Endodermal cell (in vitro differentiated cells): Measurements from ENCODE around the gene DHX30. TPM values are rescaled to one million over a fixed set of nuclear protein-coding genes. Genes with fewer than 3 reads are reported as not detected.

Experiments
- DNase-seq: peaks from one replicate; pipeline ENCODE4 v3.0.0-alpha.2; 2017
- H3K27ac ChIP-seq: 2 replicates; pipeline ENCODE4 v1.5.1; 2013; ENCODE audit warnings: mild to moderate bottlenecking, low read depth, low read length, moderate library complexity
- H3K27me3 ChIP-seq: 2 replicates; pipeline ENCODE4 v1.6.1; 2013; ENCODE audit warnings: mild to moderate bottlenecking, low read length, moderate library complexity; ENCODE audit not compliant: insufficient read depth, control insufficient read depth, poor library complexity, severe bottlenecking
- H3K36me3 ChIP-seq: 2 replicates; pipeline ENCODE4 v1.7.0; 2013; ENCODE audit warnings: mild to moderate bottlenecking, low read length, moderate library complexity; ENCODE audit not compliant: control insufficient read depth, insufficient read depth
- H3K4me1 ChIP-seq: one replicate; pipeline ENCODE4 v1.7.0; 2013; ENCODE audit warnings: low read length; ENCODE audit not compliant: control insufficient read depth, insufficient read depth
- H3K4me3 ChIP-seq: 2 replicates; pipeline ENCODE4 v1.5.1; 2013; ENCODE audit warnings: mild to moderate bottlenecking, low read length, moderate library complexity
- H3K9ac ChIP-seq: 2 replicates; pipeline ENCODE4 v1.6.1; 2013; ENCODE audit warnings: mild to moderate bottlenecking, low read length, moderate library complexity; ENCODE audit not compliant: poor library complexity, severe bottlenecking; ENCODE audit errors: extremely low read depth
- H3K9me3 ChIP-seq: 2 replicates; pipeline ENCODE4 v1.6.1; 2013; ENCODE audit warnings: mild to moderate bottlenecking, low read length, moderate library complexity; ENCODE audit not compliant: control insufficient read depth
- H3K27ac Mint-ChIP-seq: 2 replicates; pipeline ENCODE4 v1.8.0; 2020; ENCODE audit warnings: mixed read lengths
- H3K27me3 Mint-ChIP-seq: 2 replicates; pipeline ENCODE4 v1.8.0; 2021; ENCODE audit warnings: mild to moderate bottlenecking, mixed read lengths; ENCODE audit not compliant: insufficient read depth
- H3K36me3 Mint-ChIP-seq: 2 replicates; pipeline ENCODE4 v1.8.0; 2020; ENCODE audit warnings: low read depth, mixed read lengths
- H3K4me1 Mint-ChIP-seq: 2 replicates; pipeline ENCODE4 v1.8.0; 2020; ENCODE audit warnings: mixed read lengths
- H3K4me3 Mint-ChIP-seq: 2 replicates; pipeline ENCODE4 v1.8.0; 2020; ENCODE audit warnings: mild to moderate bottlenecking, moderate library complexity, mixed read lengths
- H3K9me3 Mint-ChIP-seq: 2 replicates; pipeline ENCODE4 v1.8.0; 2020; ENCODE audit warnings: mild to moderate bottlenecking, mixed read lengths
- WGBS, 2 experiments: methylation state at CpG; one replicate each; pipeline versions ENCODE4 v1.1.5 to v1.1.7; 2013; ENCODE audit warnings: missing lambda C conversion rate in 2 of 2, mixed read lengths in 1 of 2; ENCODE audit not compliant: insufficient coverage in 1 of 2, insufficient read length in 1 of 2; 5-methylcytosine and 5-hydroxymethylcytosine counted together
- total RNA-seq, 2 donors: library from RNA; stranded (reverse); fragmentation: NEBNext Ultra II Directional in 1 of 2; extraction: Animal tissue kit (Norgen Biotek cat#: 25700) in 1 of 2; gene quantifications; 2 replicates in 1 of 2; 3 replicates in 1 of 2; pipeline ENCODE4 v1.2.1, GENCODE V29; 2021
- TF ChIP-seq, protein P1 (sequence below): fragments of 200-600 bp; sonication (generic); conservative IDR thresholded peaks from 2 replicates; pipeline ENCODE4 v1.5.0; 2021; ENCODE audit warnings: antibody characterized with exemption, mild to moderate bottlenecking

Gene DHX30
- total RNA-seq, 2 donors from 2014 or later: 104 to 113 TPM

DNA sequence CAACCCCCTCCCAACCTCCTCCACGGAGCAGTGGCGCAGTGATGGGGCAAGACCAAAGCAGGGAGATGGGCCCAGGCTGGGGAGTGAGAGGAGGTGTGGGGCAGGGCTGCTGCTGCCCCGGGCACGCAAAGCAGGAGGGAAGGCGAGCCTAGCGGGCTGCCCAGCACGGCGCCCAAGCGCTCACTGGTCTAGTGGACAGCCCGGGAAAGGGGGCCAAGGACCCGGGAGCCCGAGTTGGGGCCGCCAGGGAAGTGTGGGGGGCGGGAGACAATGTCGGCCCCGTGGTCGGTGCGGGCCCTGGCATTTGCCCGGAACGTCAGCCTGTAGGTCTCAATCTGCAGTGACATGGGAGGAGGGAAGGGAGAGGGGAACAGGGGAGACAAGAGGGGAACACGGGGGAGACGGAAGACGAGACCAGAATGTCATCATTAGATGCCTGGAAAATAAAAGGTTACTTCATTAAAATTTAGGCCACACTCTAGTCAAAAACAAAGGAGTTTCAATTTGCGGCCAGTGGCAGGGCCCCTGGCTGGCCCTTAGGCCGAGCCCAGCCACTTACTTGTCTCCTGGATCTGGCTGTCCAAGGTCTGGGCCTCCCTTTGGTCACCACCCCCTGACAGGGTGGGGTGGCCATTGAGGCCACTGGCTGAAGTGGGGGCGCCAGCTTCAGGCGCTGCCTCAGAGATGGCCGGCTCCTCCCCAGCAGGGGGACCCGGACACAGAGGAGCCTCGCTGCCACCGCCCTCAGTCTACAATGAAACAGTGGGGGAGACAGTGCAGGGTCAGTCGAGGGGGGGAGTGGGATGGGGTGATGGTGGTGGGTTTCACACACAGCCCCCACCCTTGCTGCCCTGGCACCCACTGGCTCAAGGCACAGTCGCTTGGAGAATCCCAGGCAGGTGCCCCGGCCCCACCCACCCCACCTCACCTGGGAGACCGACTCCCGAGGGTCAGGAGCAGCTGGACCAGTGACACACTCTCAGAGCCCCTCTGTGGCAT lies 50.0 kb downstream of the DHX30 start:
- no peaks in the 10 kb centered on the region for H3K9me3 Mint-ChIP-seq
- H3K27ac Mint-ChIP-seq: no peak overlapping the region
- H3K27me3 Mint-ChIP-seq: no peaks in the 10 kb centered on the region
- H3K9me3 ChIP-seq: no peaks in the 10 kb centered on the region
- TF ChIP-seq, protein P1, sequence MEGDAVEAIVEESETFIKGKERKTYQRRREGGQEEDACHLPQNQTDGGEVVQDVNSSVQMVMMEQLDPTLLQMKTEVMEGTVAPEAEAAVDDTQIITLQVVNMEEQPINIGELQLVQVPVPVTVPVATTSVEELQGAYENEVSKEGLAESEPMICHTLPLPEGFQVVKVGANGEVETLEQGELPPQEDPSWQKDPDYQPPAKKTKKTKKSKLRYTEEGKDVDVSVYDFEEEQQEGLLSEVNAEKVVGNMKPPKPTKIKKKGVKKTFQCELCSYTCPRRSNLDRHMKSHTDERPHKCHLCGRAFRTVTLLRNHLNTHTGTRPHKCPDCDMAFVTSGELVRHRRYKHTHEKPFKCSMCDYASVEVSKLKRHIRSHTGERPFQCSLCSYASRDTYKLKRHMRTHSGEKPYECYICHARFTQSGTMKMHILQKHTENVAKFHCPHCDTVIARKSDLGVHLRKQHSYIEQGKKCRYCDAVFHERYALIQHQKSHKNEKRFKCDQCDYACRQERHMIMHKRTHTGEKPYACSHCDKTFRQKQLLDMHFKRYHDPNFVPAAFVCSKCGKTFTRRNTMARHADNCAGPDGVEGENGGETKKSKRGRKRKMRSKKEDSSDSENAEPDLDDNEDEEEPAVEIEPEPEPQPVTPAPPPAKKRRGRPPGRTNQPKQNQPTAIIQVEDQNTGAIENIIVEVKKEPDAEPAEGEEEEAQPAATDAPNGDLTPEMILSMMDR: no peak
- no peaks in the 10 kb centered on the region for H3K4me1 Mint-ChIP-seq
- H3K36me3 Mint-ChIP-seq: peaks cover 62% of the 10 kb centered on the region
- H3K27me3 ChIP-seq: no peaks in the 10 kb centered on the region
- H3K4me1 ChIP-seq: no peaks in the 10 kb centered on the region
- no peak overlapping the region for H3K9ac ChIP-seq
- H3K27ac ChIP-seq: peak overlapping the region; percentile 41
- H3K4me3 ChIP-seq: no peak overlapping the region
- no peak overlapping the region for H3K4me3 Mint-ChIP-seq
- DNase-seq: no peak
- H3K36me3 ChIP-seq: peaks cover 85% of the 10 kb centered on the region
- WGBS, 2 experiments: 91 to 94% methylated on average over 13 to 36 of the region's 36 CpGs

DNA sequence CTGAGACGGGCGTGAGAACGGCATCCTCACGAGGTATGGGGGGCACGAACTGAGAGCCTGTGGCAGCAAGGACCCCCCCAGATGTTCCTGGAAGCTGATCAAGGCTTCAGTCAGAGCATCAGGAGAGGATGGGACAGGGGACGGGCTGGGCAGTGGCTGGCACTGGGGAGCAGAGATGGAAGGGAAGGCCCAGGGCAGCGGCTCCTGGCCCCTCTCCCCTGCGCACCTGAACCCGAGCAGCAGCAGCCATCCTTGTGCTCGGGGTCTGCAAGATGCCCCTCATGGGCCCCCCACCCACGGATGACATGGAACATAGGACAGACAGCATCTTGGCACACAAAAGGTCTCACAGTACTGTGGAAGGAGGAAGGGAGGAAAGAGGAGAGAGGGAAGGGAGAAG lies 51.3 kb downstream of the DHX30 start:
- Mint-ChIP-seq H3K4me3 (no peak overlapping the region), H3K9me3 (no peaks in the 10 kb centered on the region), H3K27ac (no peak overlapping the region), H3K4me1 (no peaks in the 10 kb centered on the region), H3K27me3 (no peaks in the 10 kb centered on the region), H3K36me3 (peaks cover 61% of the 10 kb centered on the region)
- Histone ChIP-seq H3K9ac (no peak overlapping the region), H3K27ac (peak overlapping the region; percentile 53), H3K4me1 (no peaks in the 10 kb centered on the region), H3K4me3 (no peak overlapping the region), H3K27me3 (no peaks in the 10 kb centered on the region), H3K9me3 (no peaks in the 10 kb centered on the region), H3K36me3 (peaks cover 81% of the 10 kb centered on the region)
- 93 to 95% methylated on average over 8 to 11 of the region's 11 CpGs for whole genome bisulfite sequencing, 2 experiments
- DNase-seq: no peak
- TF ChIP-seq, protein P1: no peak

DNA sequence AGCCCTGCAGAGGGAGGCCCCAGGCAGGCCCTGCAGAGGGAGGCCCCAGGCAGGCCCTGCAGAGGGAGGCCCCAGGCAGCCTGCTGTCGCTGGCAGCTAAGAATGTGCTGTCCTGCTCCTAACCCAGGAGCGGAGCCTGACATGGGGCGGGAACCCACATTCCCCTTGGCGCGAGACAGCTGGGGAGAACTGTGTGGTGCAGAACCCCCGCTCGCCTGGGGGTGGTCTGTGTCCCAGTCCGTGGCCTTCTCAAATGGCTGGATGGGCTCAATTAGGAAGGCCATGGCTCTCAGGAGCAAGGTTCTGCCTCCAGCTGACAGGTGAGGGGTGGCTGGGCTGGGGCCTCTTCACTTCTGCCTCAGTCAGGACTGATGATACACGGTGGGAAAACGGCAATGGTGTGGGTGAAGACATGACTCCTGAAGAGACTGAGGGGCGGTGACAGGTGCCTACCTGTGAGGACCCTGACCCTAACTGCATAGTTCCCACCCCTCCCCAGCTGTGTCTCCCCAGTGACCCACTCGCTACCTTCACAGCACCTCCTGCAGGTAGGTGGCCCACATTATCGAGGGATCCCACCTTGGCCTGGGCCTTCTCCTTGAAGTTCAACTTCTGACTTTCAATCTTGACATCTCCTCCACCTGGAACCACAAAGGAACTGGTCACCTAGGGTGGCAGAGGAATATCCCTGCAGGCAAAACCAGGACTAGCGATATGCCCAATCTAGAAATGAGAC lies 52.0 kb downstream of the DHX30 start:
- no peak for DNase-seq
- Mint-ChIP-seq H3K4me3 (no peak overlapping the region), H3K9me3 (no peaks in the 10 kb centered on the region), H3K4me1 (no peaks in the 10 kb centered on the region), H3K27ac (no peak overlapping the region), H3K27me3 (no peaks in the 10 kb centered on the region), H3K36me3 (peaks cover 62% of the 10 kb centered on the region)
- no peaks in the 10 kb centered on the region for H3K27me3 ChIP-seq
- TF ChIP-seq, protein P1: peak; percentile 33
- WGBS, 2 experiments: 92 to 94% methylated on average over 12 to 14 of the region's 14 CpGs
- H3K4me3 ChIP-seq: no peak overlapping the region
- peak overlapping the region; percentile 10 for H3K27ac ChIP-seq
- H3K9ac ChIP-seq: no peak overlapping the region
- peaks cover 81% of the 10 kb centered on the region for H3K36me3 ChIP-seq
- no peaks in the 10 kb centered on the region for H3K9me3 ChIP-seq
- no peaks in the 10 kb centered on the region for H3K4me1 ChIP-seq
